ENCODE data around the gene POLD2.
A peak's percentile ranks its signal among the peaks of the same experiment; 100 is the strongest.
"Not testable (repeated sequence)": the region's sequence is repeated elsewhere in the genome, so short reads cannot be mapped to it uniquely, and the experiment has no call there.

The POLD2 gene

DNA sequence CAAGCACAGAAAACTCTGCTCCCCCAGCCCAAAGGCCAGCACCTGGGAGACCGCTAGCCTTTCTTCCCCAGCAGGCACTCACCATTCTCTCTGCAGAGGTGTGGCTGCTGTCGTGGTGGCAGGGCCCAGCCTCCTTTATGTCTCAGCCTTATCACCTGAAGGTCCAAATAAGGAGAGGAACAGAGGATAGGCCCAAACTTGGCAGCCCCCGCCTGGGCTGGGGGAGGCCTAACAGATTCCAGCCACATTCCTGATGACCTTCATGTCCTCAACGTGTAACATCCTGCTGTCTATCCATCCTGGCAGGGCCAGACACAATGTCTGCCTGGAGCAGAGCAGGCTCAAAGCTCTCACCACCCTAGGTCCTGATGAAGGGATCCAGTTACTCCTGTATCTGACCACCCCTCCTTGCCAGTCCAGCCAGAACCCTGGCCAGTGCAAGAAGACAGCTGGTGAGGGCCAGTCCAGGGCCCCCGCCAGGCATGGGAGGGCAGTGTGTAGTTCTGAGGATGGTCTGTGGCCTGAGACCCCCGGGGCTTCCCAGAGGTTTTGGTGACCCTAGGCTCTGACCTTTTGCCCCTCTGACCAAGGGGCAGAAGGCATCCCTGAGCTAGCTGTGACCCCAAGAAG is 18.0 kb upstream of the POLD2 start, which contains the start of gene MYL7:
Gene MYL7, minus strand, starts transcription at position 112 of the 630 bp plus-strand sequence. Its CDS starts 27 bp downstream, at position 85.
- no peak for DNase-seq (ENCODE audit: low read depth)
- H3K4me3 ChIP-seq (ENCODE audit: low read depth, low read length), result no peak within 1 kb of the TSS

- no peak for DNase-seq (ENCODE audit: low read depth)
- H3K4me3 ChIP-seq (ENCODE audit: low read depth, low read length), result no peak overlapping the region
These were observed 17.0 kb upstream of the POLD2 start for GRCh38 chr7:44140341-44140740.

GRCh38 chr7:44139311-44140010 is 16.1 kb upstream of the POLD2 start:
- DNase-seq (ENCODE audit: low read depth), result no peak
- no peak overlapping the region for H3K4me3 ChIP-seq (ENCODE audit: low read depth, low read length)

- DNase-seq (ENCODE audit: low read depth), result no peak
- no peak overlapping the region for H3K4me3 ChIP-seq (ENCODE audit: low read depth, low read length)
These were observed 15.3 kb upstream of the POLD2 start for GRCh38 chr7:44138698-44139097.

- no peak overlapping the region for H3K4me3 ChIP-seq (ENCODE audit: low read depth, low read length)
- no peak for DNase-seq (ENCODE audit: low read depth)
These were observed 13.4 kb upstream of the POLD2 start for GRCh38 chr7:44136731-44137130.

DNA sequence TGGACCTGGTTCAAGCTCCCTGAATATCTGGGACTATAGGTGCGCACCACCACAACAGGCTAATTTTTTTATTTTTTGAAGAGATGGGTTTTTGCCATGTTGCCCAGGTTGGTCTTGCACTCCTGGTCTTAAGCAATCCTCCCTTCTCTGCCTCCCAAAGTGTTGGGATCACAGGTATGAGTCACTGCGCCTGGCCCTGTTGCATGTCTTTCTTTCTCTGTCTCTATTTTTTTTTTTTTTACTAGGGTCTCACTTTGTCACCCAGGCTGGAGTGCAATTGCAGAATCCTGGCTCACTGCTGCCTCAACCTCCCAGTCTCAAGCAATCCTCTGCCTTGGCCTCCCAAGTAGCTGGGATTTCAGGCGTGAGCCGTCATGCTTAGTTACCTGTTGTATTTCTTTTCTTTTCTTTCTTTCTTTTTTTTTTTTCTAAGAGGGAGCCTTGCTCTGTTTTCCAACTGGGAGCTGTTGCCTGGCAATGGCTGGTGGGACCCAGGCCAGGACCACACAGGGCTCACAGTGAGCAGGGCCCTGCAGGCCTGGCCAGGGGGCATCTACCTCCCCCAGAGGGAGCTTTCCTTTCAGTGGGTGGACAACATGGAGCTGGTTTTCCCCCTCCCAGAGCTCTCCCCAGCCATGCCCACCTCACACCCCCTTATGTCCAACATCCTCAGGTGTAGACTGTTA is 11.7 kb upstream of the POLD2 start:
- no peak overlapping the region for H3K4me3 ChIP-seq (ENCODE audit: low read depth, low read length)
- DNase-seq (ENCODE audit: low read depth), result no peak

GRCh38 chr7:44133295-44133694 is 9.9 kb upstream of the POLD2 start:
- H3K4me3 ChIP-seq (ENCODE audit: low read depth, low read length), result no peak overlapping the region
- no peak for DNase-seq (ENCODE audit: low read depth)

- H3K4me3 ChIP-seq (ENCODE audit: low read depth, low read length), result no peak overlapping the region
- no peak for DNase-seq (ENCODE audit: low read depth)
These were observed 8.7 kb upstream of the POLD2 start for GRCh38 chr7:44132039-44132438.

DNA sequence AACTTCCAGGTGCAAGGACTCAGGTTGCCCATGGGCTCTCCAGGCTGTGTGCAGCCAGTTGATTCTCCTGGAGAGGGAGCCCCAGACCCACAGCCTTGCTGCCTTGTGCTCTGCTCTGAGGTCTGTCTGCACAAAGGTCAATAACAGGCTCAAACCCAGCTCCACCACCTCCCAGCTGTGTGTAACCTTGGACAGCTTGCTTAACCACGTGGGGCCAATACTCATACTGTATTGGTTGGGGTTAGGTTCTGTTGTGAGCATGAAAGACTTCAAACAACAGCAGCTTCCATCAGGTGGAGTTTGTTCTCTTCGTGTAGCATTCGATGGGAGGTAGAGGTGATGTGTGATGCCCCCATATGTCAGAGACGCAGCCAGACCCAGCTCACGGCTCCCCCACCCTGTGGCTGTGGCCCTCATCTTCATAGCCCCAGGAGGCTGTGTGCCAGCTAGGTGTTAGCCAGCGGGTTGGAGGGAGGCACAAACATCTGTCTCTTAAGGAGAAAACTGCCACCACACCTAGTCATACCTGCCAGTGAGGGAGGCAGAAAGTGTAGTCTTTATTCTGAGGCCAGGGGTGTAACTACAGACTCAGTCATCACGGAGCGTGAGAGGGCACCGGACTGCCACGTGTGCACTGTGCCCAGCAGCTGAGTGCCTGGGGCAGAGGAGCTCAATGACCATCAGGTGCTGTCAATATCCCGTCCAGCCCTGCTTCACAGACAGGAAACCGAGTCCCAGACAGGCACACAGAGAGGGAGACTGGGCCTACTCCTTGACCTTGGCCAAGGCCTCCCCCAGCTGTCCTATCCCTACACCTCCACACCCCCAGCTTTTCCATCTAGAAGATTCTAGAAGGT is 8.1 kb upstream of the POLD2 start:
- DNase-seq (ENCODE audit: low read depth), result no peak
- no peak overlapping the region for H3K4me3 ChIP-seq (ENCODE audit: low read depth, low read length)

DNA sequence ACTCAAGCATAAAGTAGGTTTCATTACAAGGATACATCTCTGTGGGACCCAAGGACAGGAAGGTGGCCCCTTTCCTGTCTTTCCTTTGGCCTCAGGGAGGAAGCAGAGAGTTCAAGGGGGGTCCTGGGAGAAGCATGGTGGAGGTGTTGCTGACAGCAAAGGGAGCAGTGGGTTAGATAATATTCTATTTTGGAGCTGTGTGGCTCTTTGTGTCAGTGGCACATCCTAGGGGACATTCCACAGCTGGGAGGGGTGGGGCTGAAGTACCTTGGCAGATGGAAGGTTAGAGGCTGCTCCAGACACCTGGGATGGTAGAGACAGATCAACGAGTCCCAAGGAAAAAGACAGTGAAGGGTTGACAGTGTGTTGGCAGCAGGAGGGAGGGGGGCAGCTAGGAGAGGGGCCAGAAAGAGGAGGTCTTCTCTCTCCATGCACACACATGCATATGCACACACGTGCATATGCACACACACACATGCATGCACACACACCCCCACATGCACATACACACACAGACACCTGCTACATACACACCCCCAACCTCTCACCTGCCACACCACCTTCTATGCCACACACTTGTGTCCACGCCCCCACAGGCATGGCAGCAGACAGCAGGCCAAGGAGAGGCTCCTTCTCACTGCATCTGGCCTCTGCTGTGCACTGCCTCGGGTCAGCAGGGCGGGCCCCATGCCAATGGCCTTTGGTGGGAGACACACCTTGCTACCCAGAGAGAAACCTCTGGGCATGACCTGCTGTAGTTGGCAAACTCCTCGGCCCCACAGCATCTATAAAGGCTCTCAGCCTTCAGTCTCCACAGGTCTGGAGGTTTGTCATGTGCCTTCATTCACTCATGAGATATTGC is 5.6 kb upstream of the POLD2 start:
- no peak for DNase-seq (ENCODE audit: low read depth)
- no peak overlapping the region for H3K4me3 ChIP-seq (ENCODE audit: low read depth, low read length)

GRCh38 chr7:44127161-44127560 is 3.8 kb upstream of the POLD2 start:
- H3K4me3 ChIP-seq (ENCODE audit: low read depth, low read length), result no peak overlapping the region
- DNase-seq (ENCODE audit: low read depth), result no peak

DNA sequence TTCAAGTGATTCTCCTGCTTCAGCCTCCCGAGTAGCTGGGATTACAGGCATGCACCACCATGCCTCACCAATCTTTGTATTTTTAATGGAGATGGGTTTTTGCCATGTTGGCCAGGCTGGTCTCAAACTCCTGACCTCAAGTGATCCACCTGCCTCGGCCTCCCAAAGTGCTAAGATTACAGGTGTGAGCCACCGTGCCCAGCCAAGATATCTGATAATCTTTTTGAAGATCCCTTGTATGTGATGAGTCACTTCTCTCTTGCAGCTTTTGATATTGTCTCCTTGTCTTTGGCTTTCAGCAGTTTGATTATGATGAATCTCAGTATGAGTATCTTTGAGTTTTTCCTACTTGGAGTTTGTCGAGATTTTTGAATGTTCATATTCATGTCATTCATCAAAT is 3.2 kb upstream of the POLD2 start:
- DNase-seq (ENCODE audit: low read depth); H3K4me3 ChIP-seq (ENCODE audit: low read depth, low read length): not testable (repeated sequence)

DNA sequence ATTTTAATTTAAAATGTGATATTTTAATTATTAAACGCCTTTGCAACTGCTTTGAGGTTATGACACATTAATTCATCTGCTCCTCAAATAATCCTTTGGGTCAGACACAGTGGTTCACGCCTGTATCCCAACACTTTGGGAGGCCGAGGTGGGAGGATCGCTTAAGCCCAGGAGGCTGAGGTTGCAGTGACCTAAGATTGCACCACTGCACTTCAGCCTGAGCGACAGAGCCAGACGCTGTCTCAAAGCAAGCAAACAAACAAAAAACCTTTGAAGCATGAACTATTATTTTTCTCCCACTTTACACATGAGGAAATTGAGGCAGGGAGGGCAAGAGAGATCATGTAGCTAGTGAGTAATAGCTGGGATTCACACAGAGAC is 1.5 kb upstream of the POLD2 start:
- H3K4me3 ChIP-seq (ENCODE audit: low read depth, low read length), result no peak overlapping the region
- DNase-seq (ENCODE audit: low read depth), result no peak

DNA sequence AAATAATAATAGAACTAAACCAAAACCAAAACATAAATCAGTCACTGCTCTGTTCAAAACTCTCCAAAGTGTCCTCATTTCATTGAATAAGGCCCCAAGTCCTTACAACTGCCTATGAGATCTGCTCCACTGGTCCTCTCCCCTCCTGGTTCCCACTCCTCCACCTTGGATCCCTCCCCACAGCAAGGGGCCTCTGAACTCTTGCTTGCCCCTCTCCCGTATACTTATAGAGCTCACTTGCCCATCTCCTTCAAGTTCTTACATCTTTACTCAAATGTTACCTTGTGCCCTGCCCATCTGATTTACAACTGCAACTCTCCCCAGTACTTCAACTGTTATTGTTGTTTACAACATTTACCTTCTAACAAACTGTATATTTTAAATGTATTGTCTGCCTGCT is 819 bp downstream of the POLD2 start:
- peak overlapping the region; percentile 72 for H3K4me3 ChIP-seq (ENCODE audit: low read depth, low read length)
- no peak for DNase-seq (ENCODE audit: low read depth)

DNA sequence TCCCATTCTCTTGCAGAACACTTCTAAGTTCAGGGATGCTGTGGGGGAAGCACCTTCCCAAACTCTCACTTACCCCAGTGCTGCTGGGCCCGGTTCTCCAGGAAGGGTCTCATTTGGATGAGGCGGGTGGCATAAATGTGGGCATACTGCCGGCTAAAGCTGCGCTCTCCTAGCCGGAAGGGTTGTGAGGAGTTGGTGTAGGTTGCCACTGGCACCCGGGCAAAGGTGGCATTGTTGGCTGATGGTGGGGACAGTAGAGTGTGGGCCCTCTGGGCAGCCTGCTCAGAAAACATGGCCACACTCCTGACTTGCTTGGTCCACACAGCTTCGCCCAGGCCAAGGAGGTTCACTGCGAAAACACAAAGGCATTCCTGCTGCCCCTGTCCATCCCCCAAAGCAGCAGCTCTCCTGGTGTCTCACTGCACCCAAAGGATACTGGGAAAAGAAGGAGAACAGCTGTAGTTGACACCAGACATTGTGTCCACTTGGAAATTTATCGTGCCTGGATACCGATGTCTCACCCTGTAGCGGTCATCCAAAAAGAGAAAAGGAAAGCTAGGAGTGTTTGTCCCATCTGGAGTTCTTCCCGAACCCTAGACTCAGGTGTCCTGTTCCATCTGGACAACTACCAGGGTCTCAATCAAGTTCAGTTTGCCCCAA is 1.5 kb downstream of the POLD2 start:
- H3K4me3 ChIP-seq (ENCODE audit: low read depth, low read length), result peak overlapping the region; percentile 72
- no peak for DNase-seq (ENCODE audit: low read depth)

DNA sequence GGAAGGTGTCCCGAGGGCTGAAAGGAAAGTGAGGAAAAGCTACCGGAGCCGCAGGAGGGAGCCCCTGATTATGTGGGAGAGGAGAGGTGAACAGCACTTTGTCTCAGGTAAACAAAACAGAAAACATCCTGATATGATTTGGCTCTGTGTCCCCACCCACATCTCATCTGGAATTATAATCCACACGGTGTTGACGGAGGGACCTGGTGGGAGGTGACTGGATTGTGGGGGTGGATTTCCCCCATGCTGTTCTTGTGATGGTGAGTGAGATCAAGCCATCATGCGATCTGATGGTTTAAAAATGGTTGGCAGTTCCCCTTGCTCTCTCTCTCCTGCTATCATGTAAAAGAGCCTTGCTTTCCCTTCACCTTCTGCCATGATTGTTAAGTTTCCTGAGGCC is 3.0 kb downstream of the POLD2 start:
- no peak overlapping the region for H3K4me3 ChIP-seq (ENCODE audit: low read depth, low read length)
- DNase-seq (ENCODE audit: low read depth), result no peak

DNA sequence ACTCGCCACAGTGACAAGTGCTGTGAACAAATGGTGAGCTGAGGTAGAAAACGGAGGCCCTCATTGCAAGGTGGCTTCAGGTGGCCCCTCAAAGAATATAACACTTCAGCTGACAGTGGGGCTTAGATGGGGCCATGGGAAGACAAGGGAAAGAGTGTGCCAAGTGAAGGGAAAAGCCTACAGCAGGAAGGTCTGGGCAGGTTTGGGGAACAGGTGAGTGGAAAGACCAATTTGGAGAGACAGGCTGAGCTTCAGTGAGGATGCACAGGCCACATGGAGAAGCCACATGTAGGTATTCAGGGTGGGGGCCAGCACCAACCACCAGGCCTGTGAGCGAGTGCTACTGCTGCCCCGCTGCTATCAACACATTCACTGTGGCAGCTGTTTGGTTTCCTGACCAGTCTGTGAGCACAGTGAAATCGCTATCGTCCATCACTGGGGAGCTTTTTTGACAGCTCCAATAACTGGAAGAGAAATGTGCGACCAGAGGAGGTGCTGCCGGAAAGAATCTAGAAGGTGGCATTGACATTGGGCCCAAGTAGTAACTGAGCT is 3.4 kb downstream of the POLD2 start:
- no peak overlapping the region for H3K4me3 ChIP-seq (ENCODE audit: low read depth, low read length)
- DNase-seq (ENCODE audit: low read depth), result no peak

- DNase-seq (ENCODE audit: low read depth), result no peak
- no peak overlapping the region for H3K4me3 ChIP-seq (ENCODE audit: low read depth, low read length)
These were observed 5.4 kb downstream of the POLD2 start for GRCh38 chr7:44117801-44118429.

Data from skeletal muscle cell (primary cell).